ENCODE data around the gene MYOCOS.

GRCh38 chr1:171637928-171638576 lies 16.0 kb downstream of the MYOCOS start:
- TF ChIP-seq, protein P1, sequence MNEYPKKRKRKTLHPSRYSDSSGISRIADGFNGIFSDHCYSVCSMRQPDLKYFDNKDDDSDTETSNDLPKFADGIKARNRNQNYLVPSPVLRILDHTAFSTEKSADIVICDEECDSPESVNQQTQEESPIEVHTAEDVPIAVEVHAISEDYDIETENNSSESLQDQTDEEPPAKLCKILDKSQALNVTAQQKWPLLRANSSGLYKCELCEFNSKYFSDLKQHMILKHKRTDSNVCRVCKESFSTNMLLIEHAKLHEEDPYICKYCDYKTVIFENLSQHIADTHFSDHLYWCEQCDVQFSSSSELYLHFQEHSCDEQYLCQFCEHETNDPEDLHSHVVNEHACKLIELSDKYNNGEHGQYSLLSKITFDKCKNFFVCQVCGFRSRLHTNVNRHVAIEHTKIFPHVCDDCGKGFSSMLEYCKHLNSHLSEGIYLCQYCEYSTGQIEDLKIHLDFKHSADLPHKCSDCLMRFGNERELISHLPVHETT (CRISPR knock-in tag; conservative IDR thresholded peaks at IDR 0.05 in 1 of 2, IDR thresholded peaks at IDR 0.05 in 1 of 2): no peak
- TF ChIP-seq SMAD2 (IDR thresholded peaks at IDR 0.05; ENCODE audit: low read depth, low read length) (no peak), JUN (IDR thresholded peaks at IDR 0.05; ENCODE audit: borderline replicate concordance, low read depth, low read length) (no peak), JUN (CRISPR knock-in tag; IDR thresholded peaks at IDR 0.05; ENCODE audit: borderline replicate concordance) (no peak), PRPF4 (IDR thresholded peaks at IDR 0.05; ENCODE audit: insufficient read depth, low read depth, low read length, poor library complexity, severe bottlenecking) (no peak), ZNF224 (CRISPR knock-in tag; IDR thresholded peaks at IDR 0.05) (no peak), ATF7 (IDR thresholded peaks at IDR 0.05) (no peak), ZBTB1 (CRISPR knock-in tag; IDR thresholded peaks at IDR 0.05; ENCODE audit: borderline replicate concordance, low read depth) (no peak), EGR1 (conservative IDR thresholded peaks at IDR 0.05) (no peak), HDAC2 (IDR thresholded peaks at IDR 0.05) (no peak), ZNF512 (tag; IDR thresholded peaks at IDR 0.05) (no peak)
- TF ChIP-seq, protein P2, sequence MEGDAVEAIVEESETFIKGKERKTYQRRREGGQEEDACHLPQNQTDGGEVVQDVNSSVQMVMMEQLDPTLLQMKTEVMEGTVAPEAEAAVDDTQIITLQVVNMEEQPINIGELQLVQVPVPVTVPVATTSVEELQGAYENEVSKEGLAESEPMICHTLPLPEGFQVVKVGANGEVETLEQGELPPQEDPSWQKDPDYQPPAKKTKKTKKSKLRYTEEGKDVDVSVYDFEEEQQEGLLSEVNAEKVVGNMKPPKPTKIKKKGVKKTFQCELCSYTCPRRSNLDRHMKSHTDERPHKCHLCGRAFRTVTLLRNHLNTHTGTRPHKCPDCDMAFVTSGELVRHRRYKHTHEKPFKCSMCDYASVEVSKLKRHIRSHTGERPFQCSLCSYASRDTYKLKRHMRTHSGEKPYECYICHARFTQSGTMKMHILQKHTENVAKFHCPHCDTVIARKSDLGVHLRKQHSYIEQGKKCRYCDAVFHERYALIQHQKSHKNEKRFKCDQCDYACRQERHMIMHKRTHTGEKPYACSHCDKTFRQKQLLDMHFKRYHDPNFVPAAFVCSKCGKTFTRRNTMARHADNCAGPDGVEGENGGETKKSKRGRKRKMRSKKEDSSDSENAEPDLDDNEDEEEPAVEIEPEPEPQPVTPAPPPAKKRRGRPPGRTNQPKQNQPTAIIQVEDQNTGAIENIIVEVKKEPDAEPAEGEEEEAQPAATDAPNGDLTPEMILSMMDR (IDR thresholded peaks at IDR 0.05 in 2 of 3, conservative IDR thresholded peaks at IDR 0.05 in 1 of 3; ENCODE audit: insufficient read depth in 2 of 3, low read depth in 1 of 3, low read length in 3 of 3): no peak
- TF ChIP-seq, protein P3, sequence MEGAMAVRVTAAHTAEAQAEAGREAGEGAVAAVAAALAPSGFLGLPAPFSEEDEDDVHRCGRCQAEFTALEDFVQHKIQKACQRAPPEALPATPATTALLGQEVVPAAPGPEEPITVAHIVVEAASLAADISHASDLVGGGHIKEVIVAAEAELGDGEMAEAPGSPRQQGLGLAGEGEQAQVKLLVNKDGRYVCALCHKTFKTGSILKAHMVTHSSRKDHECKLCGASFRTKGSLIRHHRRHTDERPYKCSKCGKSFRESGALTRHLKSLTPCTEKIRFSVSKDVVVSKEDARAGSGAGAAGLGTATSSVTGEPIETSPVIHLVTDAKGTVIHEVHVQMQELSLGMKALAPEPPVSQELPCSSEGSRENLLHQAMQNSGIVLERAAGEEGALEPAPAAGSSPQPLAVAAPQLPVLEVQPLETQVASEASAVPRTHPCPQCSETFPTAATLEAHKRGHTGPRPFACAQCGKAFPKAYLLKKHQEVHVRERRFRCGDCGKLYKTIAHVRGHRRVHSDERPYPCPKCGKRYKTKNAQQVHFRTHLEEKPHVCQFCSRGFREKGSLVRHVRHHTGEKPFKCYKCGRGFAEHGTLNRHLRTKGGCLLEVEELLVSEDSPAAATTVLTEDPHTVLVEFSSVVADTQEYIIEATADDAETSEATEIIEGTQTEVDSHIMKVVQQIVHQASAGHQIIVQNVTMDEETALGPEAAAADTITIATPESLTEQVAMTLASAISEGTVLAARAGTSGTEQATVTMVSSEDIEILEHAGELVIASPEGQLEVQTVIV (CRISPR knock-in tag; IDR thresholded peaks at IDR 0.05; ENCODE audit: borderline replicate concordance): no peak
- TF ChIP-seq, protein P4, sequence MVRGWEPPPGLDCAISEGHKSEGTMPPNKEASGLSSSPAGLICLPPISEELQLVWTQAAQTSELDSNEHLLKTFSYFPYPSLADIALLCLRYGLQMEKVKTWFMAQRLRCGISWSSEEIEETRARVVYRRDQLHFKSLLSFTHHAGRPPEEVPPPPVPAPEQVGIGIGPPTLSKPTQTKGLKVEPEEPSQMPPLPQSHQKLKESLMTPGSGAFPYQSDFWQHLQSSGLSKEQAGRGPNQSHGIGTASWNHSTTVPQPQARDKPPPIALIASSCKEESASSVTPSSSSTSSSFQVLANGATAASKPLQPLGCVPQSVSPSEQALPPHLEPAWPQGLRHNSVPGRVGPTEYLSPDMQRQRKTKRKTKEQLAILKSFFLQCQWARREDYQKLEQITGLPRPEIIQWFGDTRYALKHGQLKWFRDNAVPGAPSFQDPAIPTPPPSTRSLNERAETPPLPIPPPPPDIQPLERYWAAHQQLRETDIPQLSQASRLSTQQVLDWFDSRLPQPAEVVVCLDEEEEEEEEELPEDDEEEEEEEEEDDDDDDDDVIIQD (CRISPR knock-in tag; IDR thresholded peaks at IDR 0.05): no peak
